ENCODE results near the gene EPOP.

GRCh38 chr17:38636054-38636453, 38.7 kb downstream of the EPOP start:
- TF ChIP-seq CTCF (conservative IDR thresholded peaks at IDR 0.05) (no peak), ZFX (IDR thresholded peaks at IDR 0.05) (no peak)
